SU-DHL-6 (cell line): ENCODE results near the gene TRIB2.

ENCODE experiments used
- H2AFZ ChIP-seq: fragments of 200-600 bp; sonication (generic); 2 replicates; pipeline ENCODE4 v1.6.1; 2014; ENCODE audit warnings: low read depth, mild to moderate bottlenecking, moderate library complexity, mixed read lengths, antibody characterized with exemption, low read length; ENCODE audit not compliant: severe bottlenecking
- H3F3A ChIP-seq: fragments of 200-600 bp; shearing (Covaris generic); 2 replicates; pipeline ENCODE4 v1.6.0; 2016; ENCODE audit warnings: antibody characterized with exemption, mild to moderate bottlenecking; ENCODE audit not compliant: insufficient read depth
- H3K27ac ChIP-seq: fragments of 200-600 bp; sonication (generic); 2 replicates; pipeline ENCODE4 v1.5.1; 2016; ENCODE audit warnings: low read depth, mild to moderate bottlenecking, low read length, moderate library complexity, mixed read lengths
- H3K27me3 ChIP-seq: fragments of 200-600 bp; sonication (generic), shearing (Covaris generic); 2 replicates; pipeline ENCODE4 v1.6.0; 2014; ENCODE audit warnings: mild to moderate bottlenecking, low read length
- H3K36me3 ChIP-seq: fragments of 200-600 bp; sonication (generic); 2 replicates; pipeline ENCODE4 v1.6.1; 2014; ENCODE audit warnings: mild to moderate bottlenecking, low read length, mixed read lengths
- H3K4me2 ChIP-seq: fragments of 300-600, 200-600 bp; shearing (Covaris generic), sonication (generic); 2 replicates; pipeline ENCODE4 v1.6.0; 2014; ENCODE audit warnings: low read length, low read depth, mild to moderate bottlenecking; ENCODE audit not compliant: poor library complexity, severe bottlenecking
- H3K4me3 ChIP-seq: fragments of 200-600 bp; sonication (generic); 2 replicates; pipeline ENCODE4 v1.5.1; 2014; ENCODE audit warnings: antibody characterized with exemption, low read length, mild to moderate bottlenecking, mixed read lengths; ENCODE audit not compliant: insufficient read depth, poor library complexity, severe bottlenecking
- H3K79me2 ChIP-seq: fragments of 200-600 bp; sonication (generic); 2 replicates; pipeline ENCODE4 v1.6.1; 2014; ENCODE audit warnings: mild to moderate bottlenecking, low read length, moderate library complexity; ENCODE audit not compliant: insufficient read depth
- H3K9ac ChIP-seq: fragments of 200-600 bp; sonication (generic); 2 replicates; pipeline ENCODE4 v1.7.0; 2014; ENCODE audit warnings: mild to moderate bottlenecking, low read length
- H3K9me2 ChIP-seq: fragments of 200-600 bp; sonication (generic); replicated peaks from 2 replicates; pipeline ENCODE4 v1.6.1; 2014; ENCODE audit warnings: low read length; ENCODE audit not compliant: insufficient read depth
- H3K9me3 ChIP-seq: fragments of 200-600 bp; sonication (generic); 2 replicates; pipeline ENCODE4 v1.6.1; 2014; ENCODE audit warnings: low read length, mixed read lengths; ENCODE audit not compliant: insufficient read depth
- H4K20me1 ChIP-seq: fragments of 200-600 bp; sonication (generic); 2 replicates; pipeline ENCODE4 v1.6.1; 2014; ENCODE audit warnings: low read depth, mild to moderate bottlenecking, antibody characterized with exemption, low read length, moderate library complexity, mixed read lengths
- CTCF ChIP-seq: fragments of 200-600 bp; sonication (generic); IDR thresholded peaks from one replicate; pipeline ENCODE4 v1.5.1; 2017; ENCODE audit warnings: antibody characterized with exemption, mild to moderate bottlenecking, low read length, moderate library complexity; ENCODE audit not compliant: insufficient read depth, poor library complexity, severe bottlenecking
- EZH2phosphoT487 ChIP-seq: fragments of 200-600 bp; sonication (generic), shearing (Covaris generic); conservative IDR thresholded peaks from 2 replicates; pipeline ENCODE4 v1.6.1; 2018; ENCODE audit warnings: mild to moderate bottlenecking, antibody characterized with exemption, low read length, moderate library complexity, mixed read lengths

The TRIB2 gene

DNA sequence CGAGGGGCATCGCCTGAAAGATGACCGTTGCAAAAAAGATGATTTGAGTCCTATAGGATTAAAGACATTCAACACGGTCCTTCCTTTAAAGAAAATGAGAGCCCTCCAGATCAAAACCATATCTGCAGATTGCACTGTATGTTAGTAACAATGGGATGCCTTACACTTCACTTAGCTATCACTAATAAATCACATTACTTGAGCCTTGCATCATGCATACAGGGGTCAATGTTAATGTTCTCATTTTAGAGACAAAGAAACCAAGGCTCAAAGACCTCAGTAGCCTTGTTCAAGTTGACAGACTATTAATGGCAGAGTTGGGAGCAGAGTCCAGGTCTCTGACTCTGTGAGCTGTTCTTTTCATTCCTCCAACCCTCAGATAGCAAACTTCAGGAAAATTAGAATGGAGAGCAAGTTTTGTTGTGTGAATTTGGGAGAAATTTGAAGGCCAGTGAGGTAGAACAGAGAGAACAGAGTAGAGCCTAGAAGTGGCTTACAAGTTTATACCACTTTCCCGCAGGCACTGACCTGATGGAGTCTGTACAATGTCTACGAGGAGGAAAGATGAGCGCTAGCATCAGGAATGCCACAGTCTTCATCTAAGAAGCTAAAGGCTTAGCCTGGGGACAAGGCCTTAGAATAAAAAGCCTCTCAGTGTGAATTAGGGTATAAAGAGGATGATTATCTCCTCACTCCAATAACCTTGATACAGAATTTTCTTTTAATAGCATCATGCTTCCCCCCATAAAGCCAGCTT lies 48.3 kb downstream of the TRIB2 start:
- H3K27ac ChIP-seq: no peak overlapping the region
- no peaks in the 10 kb centered on the region for H3K27me3 ChIP-seq
- no peak overlapping the region for H3K4me2 ChIP-seq
- no peak for TF ChIP-seq EZH2phosphoT487
- no peak for TF ChIP-seq CTCF
- no peaks in the 10 kb centered on the region for H3K79me2 ChIP-seq
- H3K9me2 ChIP-seq: no peaks in the 10 kb centered on the region
- no peak overlapping the region for H2AFZ ChIP-seq
- H3K4me3 ChIP-seq: no peak overlapping the region
- H3K36me3 ChIP-seq: no peaks in the 10 kb centered on the region
- H3F3A ChIP-seq: no peaks in the 10 kb centered on the region
- H4K20me1 ChIP-seq: no peaks in the 10 kb centered on the region
- no peak overlapping the region for H3K9ac ChIP-seq
- H3K9me3 ChIP-seq: no peaks in the 10 kb centered on the region

DNA sequence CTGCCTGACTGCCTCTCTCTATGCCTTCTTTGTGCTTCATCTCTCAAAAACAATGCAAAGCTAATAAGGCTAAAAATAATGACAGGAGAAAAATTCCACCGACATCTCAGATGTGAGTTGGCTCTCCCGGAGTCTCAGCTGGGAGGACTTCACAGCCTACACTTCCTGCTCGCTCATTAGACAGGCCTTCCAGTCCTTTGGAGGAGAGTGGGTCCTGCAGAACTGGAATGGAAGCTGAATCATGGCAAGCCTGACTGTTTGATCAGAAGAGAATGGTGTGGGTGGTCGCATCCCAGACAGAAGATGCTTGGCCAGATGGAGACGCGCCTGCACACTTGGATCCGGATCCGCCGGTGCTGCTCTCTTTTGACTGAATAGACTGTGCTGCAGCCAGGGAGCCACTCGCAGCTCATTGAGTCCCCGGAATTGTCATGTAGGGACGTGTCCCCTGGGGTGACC lies 49.7 kb downstream of the TRIB2 start:
- H2AFZ ChIP-seq: no peak overlapping the region
- no peaks in the 10 kb centered on the region for H3F3A ChIP-seq
- H3K9me3 ChIP-seq: no peaks in the 10 kb centered on the region
- no peaks in the 10 kb centered on the region for H4K20me1 ChIP-seq
- no peaks in the 10 kb centered on the region for H3K36me3 ChIP-seq
- H3K4me3 ChIP-seq: no peak overlapping the region
- H3K4me2 ChIP-seq: no peak overlapping the region
- H3K27me3 ChIP-seq: no peaks in the 10 kb centered on the region
- no peak overlapping the region for H3K27ac ChIP-seq
- TF ChIP-seq EZH2phosphoT487 (no peak), CTCF (no peak)
- no peaks in the 10 kb centered on the region for H3K79me2 ChIP-seq
- H3K9ac ChIP-seq: no peak overlapping the region
- H3K9me2 ChIP-seq: no peaks in the 10 kb centered on the region

- Histone ChIP-seq H3K9me2 (no peaks in the 10 kb centered on the region), H3K79me2 (no peaks in the 10 kb centered on the region), H3K9me3 (no peaks in the 10 kb centered on the region), H3F3A (no peaks in the 10 kb centered on the region), H3K27me3 (no peaks in the 10 kb centered on the region), H2AFZ (no peak overlapping the region), H3K4me3 (no peak overlapping the region), H3K27ac (no peak overlapping the region), H3K36me3 (no peaks in the 10 kb centered on the region), H3K9ac (no peak overlapping the region), H4K20me1 (no peaks in the 10 kb centered on the region), H3K4me2 (no peak overlapping the region)
- no peak for TF ChIP-seq EZH2phosphoT487
- TF ChIP-seq CTCF: no peak
Observed at GRCh38 chr2:12767541-12767940, 50.8 kb downstream of the TRIB2 start.
